Smooth muscle cell (in vitro differentiated cells): Measurements from ENCODE around the gene LSM3. TPM values are rescaled to one million over a fixed set of nuclear protein-coding genes. Genes with fewer than 3 reads are reported as not detected.

Source experiments
- DNase-seq: peaks from one replicate; lab custom pipeline; 2025; ENCODE audit not compliant: unreplicated experiment; lab: John Stamatoyannopoulos, UW
- H2AFZ ChIP-seq: fragments of 200-600 bp; sonication (generic); 2 replicates; pipeline ENCODE4 v1.6.0; 2016; ENCODE audit warnings: antibody characterized with exemption, low read depth, mild to moderate bottlenecking
- H3F3A ChIP-seq: fragments of 200-600 bp; sonication (generic); 2 replicates; pipeline ENCODE4 v1.6.0; 2017; ENCODE audit warnings: antibody characterized with exemption, low read depth
- H3K27ac ChIP-seq: fragments of 200-600 bp; sonication (generic); 2 replicates; pipeline ENCODE4 v1.5.1; 2016; ENCODE audit warnings: low read depth, mild to moderate bottlenecking
- H3K27me3 ChIP-seq: fragments of 200-600 bp; sonication (generic); 2 replicates; pipeline ENCODE4 v1.6.1; 2016; ENCODE audit warnings: low read depth, mild to moderate bottlenecking
- H3K36me3 ChIP-seq: fragments of 200-600 bp; sonication (generic); 2 replicates; pipeline ENCODE4 v1.5.1; 2016; ENCODE audit warnings: low read depth
- H3K4me1 ChIP-seq: fragments of 200-600 bp; sonication (generic); 2 replicates; pipeline ENCODE4 v1.5.1; 2016; ENCODE audit warnings: low read depth
- H3K4me2 ChIP-seq: fragments of 200-600 bp; sonication (generic); 2 replicates; pipeline ENCODE4 v1.6.0; 2016; ENCODE audit warnings: mild to moderate bottlenecking
- H3K4me3 ChIP-seq: fragments of 200-600 bp; sonication (generic); 2 replicates; pipeline ENCODE4 v1.5.1; 2016; ENCODE audit warnings: mild to moderate bottlenecking
- H3K79me2 ChIP-seq: fragments of 200-600 bp; sonication (generic); 2 replicates; pipeline ENCODE4 v1.6.0; 2016; ENCODE audit warnings: low read depth, mild to moderate bottlenecking
- H3K9ac ChIP-seq: fragments of 200-600 bp; sonication (generic); 2 replicates; pipeline ENCODE4 v1.6.0; 2016; ENCODE audit warnings: low read depth
- H3K9me3 ChIP-seq: fragments of 200-600 bp; sonication (generic); replicated peaks from 2 replicates; pipeline ENCODE4 v1.5.1; 2016; ENCODE audit warnings: low read depth
- H4K20me1 ChIP-seq: fragments of 200-600 bp; sonication (generic); 2 replicates; pipeline ENCODE4 v1.6.0; 2016; ENCODE audit warnings: low read depth
- CTCF ChIP-seq: fragments of 200-600 bp; sonication (generic); IDR thresholded peaks from 2 replicates; pipeline ENCODE4 v1.5.1; 2017; ENCODE audit warnings: borderline replicate concordance, mild to moderate bottlenecking, antibody characterized with exemption; ENCODE audit not compliant: insufficient read depth, poor library complexity, severe bottlenecking
- WGBS: methylation state at CpG from one replicate; pipeline ENCODE4 v1.1.7; 2016; ENCODE audit warnings: low lambda C conversion rate; 5-methylcytosine and 5-hydroxymethylcytosine counted together
- polyA plus RNA-seq: library from polyadenylated mRNA; unstranded; fragments of >200 nt; fragmentation: Nextera tagmentation; extraction: Ambion mirVana; gene quantifications from 2 replicates; pipeline ENCODE4 v1.2.1, GENCODE V29; 2016
- total RNA-seq: library from RNA; depleted of rRNA; stranded (reverse); fragments of >200 nt; gene quantifications from 2 replicates; pipeline ENCODE4 v1.2.3, GENCODE V29; 2014

Gene LSM3
- total and polyA plus RNA-seq, 2 experiments from 2014 or later = 18.3 to 31.9 TPM

- Histone ChIP-seq H3K9me3 (no peaks in the 10 kb centered on the region), H3K4me3 (no peak overlapping the region), H2AFZ (no peak overlapping the region), H4K20me1 (no peaks in the 10 kb centered on the region), H3K36me3 (no peaks in the 10 kb centered on the region), H3K9ac (no peak overlapping the region), H3K79me2 (no peaks in the 10 kb centered on the region), H3K4me1 (no peaks in the 10 kb centered on the region), H3K4me2 (no peak overlapping the region), H3K27me3 (peaks cover 36% of the 10 kb centered on the region), H3F3A (peaks cover 10% of the 10 kb centered on the region), H3K27ac (no peak overlapping the region)
- no peak for DNase-seq
- 94% methylated on average over 5 of the region's 5 CpGs for WGBS
- TF ChIP-seq CTCF = no peak
These were observed 52.1 kb downstream of the LSM3 start for GRCh38 chr3:14230729-14231128.

- TF ChIP-seq CTCF = no peak
- Histone ChIP-seq H3K4me3 (no peak overlapping the region), H3K9ac (no peak overlapping the region), H3K27me3 (peaks cover 31% of the 10 kb centered on the region), H3K36me3 (no peaks in the 10 kb centered on the region), H3K9me3 (no peaks in the 10 kb centered on the region), H3K27ac (no peak overlapping the region), H2AFZ (no peak overlapping the region), H3K79me2 (no peaks in the 10 kb centered on the region), H4K20me1 (no peaks in the 10 kb centered on the region), H3K4me1 (no peaks in the 10 kb centered on the region), H3K4me2 (no peak overlapping the region), H3F3A (peaks cover 6% of the 10 kb centered on the region)
- WGBS = 75% methylated on average over 9 of the region's 9 CpGs
- no peak for DNase-seq
These were observed 52.8 kb downstream of the LSM3 start for GRCh38 chr3:14231145-14231990.

GRCh38 chr3:14231998-14232501, 53.4 kb downstream of the LSM3 start:
- peaks cover 6% of the 10 kb centered on the region for H3F3A ChIP-seq
- peak overlapping the region; percentile 43 for H3K4me2 ChIP-seq
- H3K9me3 ChIP-seq = no peaks in the 10 kb centered on the region
- no peaks in the 10 kb centered on the region for H3K4me1 ChIP-seq
- H3K36me3 ChIP-seq = no peaks in the 10 kb centered on the region
- no peak for TF ChIP-seq CTCF
- no peaks in the 10 kb centered on the region for H3K79me2 ChIP-seq
- H2AFZ ChIP-seq = no peak overlapping the region
- peaks cover 32% of the 10 kb centered on the region for H3K27me3 ChIP-seq
- DNase-seq = no peak
- WGBS = 60% methylated on average over 4 of the region's 4 CpGs
- no peaks in the 10 kb centered on the region for H4K20me1 ChIP-seq
- no peak overlapping the region for H3K9ac ChIP-seq
- H3K27ac ChIP-seq = no peak overlapping the region
- no peak overlapping the region for H3K4me3 ChIP-seq
